Activated CD8-positive, alpha-beta memory T cell treated with anti-CD3 and anti-CD28 coated beads, Interleukin-2, amount 50 U/mL, for 1 hour (primary cell): Measurements from ENCODE around the gene PRUNE1.
A peak's percentile ranks its signal among the peaks of the same experiment; 100 is the strongest.

Experiments used
- DNase-seq: peaks from one replicate; pipeline ENCODE4 v3.0.0-alpha.2; 2020; ENCODE audit errors: extremely low read depth

PRUNE1 gene

GRCh38 chr1:151049458-151049857 lies 41.2 kb downstream of the PRUNE1 start:
- DNase-seq = no peak

GRCh38 chr1:151050051-151050688 lies 41.9 kb downstream of the PRUNE1 start:
- no peak for DNase-seq

- DNase-seq = no peak
Observed at GRCh38 chr1:151051356-151052009, 43.2 kb downstream of the PRUNE1 start.

- DNase-seq = no peak
Observed at GRCh38 chr1:151054971-151055547, 46.8 kb downstream of the PRUNE1 start.

- DNase-seq = no peak
Observed at GRCh38 chr1:151055581-151055980, 47.3 kb downstream of the PRUNE1 start.

GRCh38 chr1:151056149-151056548 lies 47.9 kb downstream of the PRUNE1 start:
- DNase-seq = no peak

- no peak for DNase-seq
Observed at GRCh38 chr1:151058692-151059091, 50.4 kb downstream of the PRUNE1 start.

GRCh38 chr1:151059109-151060006 lies 51.1 kb downstream of the PRUNE1 start, which contains the start of gene CDC42SE1:
TSS of gene CDC42SE1 (minus strand) at chr1:151059622. CDS start at chr1:151055730, 3,892 bp downstream.
- no peak for DNase-seq

GRCh38 chr1:151060007-151060656 lies 51.9 kb downstream of the PRUNE1 start, which contains the start of gene MLLT11:
TSS of gene MLLT11 (plus strand) at chr1:151060397. CDS start at chr1:151067225, 6,828 bp downstream.
- no peak for DNase-seq

- DNase-seq = no peak
Observed at GRCh38 chr1:151060657-151061421, 52.6 kb downstream of the PRUNE1 start.

- DNase-seq = no peak
Observed at GRCh38 chr1:151061704-151062103, 53.5 kb downstream of the PRUNE1 start.

- no peak for DNase-seq
Observed at GRCh38 chr1:151062741-151063371, 54.6 kb downstream of the PRUNE1 start.

GRCh38 chr1:151065089-151065645 lies 56.9 kb downstream of the PRUNE1 start:
- no peak for DNase-seq

- DNase-seq = no peak
Observed at GRCh38 chr1:151067185-151067584, 58.9 kb downstream of the PRUNE1 start.

GRCh38 chr1:151069103-151069486 lies 60.8 kb downstream of the PRUNE1 start:
- no peak for DNase-seq

- DNase-seq = peak; percentile 85
Observed at GRCh38 chr1:151070474-151071276, 62.4 kb downstream of the PRUNE1 start, which contains the start of gene GABPB2. TSS of gene GABPB2 (plus strand) at chr1:151070761. CDS start at chr1:151088190, 17,429 bp downstream.

GRCh38 chr1:151072224-151072623 lies 64.0 kb downstream of the PRUNE1 start:
- no peak for DNase-seq
